Stimulated activated CD8-positive, alpha-beta memory T cell treated with anti-CD3 and anti-CD28 coated beads, Interleukin-7, amount 100 ng/mL, for 4 hours (primary cell): ENCODE results near the gene SEMA4C.

Experiments
- DNase-seq, 2 donors: peaks; one replicate each; pipeline ENCODE4 v3.0.0-alpha.2; 2020; ENCODE audit warnings: low read depth in 2 of 2

SEMA4C gene

GRCh38 chr2:96882906-96883305 lies 13.0 kb upstream of the SEMA4C start:
- DNase-seq = no peak

GRCh38 chr2:96882230-96882629 lies 12.3 kb upstream of the SEMA4C start:
- no peak for DNase-seq

- no peak for DNase-seq
Observed at GRCh38 chr2:96881349-96882195, 11.7 kb upstream of the SEMA4C start.

- DNase-seq = no peak
Observed at GRCh38 chr2:96880891-96881273, 11.0 kb upstream of the SEMA4C start.

GRCh38 chr2:96879545-96880040 lies 9.7 kb upstream of the SEMA4C start:
- no peak for DNase-seq

- no peak for DNase-seq
Observed at GRCh38 chr2:96878796-96879544, 9.1 kb upstream of the SEMA4C start.

- no peak for DNase-seq
Observed at GRCh38 chr2:96878171-96878570, 8.3 kb upstream of the SEMA4C start.

GRCh38 chr2:96877631-96878092 lies 7.8 kb upstream of the SEMA4C start:
- DNase-seq = no peak

GRCh38 chr2:96877042-96877451 lies 7.2 kb upstream of the SEMA4C start:
- DNase-seq = no peak

GRCh38 chr2:96876269-96877041 lies 6.6 kb upstream of the SEMA4C start:
- DNase-seq = no peak

- no peak for DNase-seq
Observed at GRCh38 chr2:96875498-96876268, 5.8 kb upstream of the SEMA4C start.

GRCh38 chr2:96874198-96874831 lies 4.4 kb upstream of the SEMA4C start:
- no peak for DNase-seq

GRCh38 chr2:96873651-96874096 lies 3.8 kb upstream of the SEMA4C start:
- no peak for DNase-seq

- no peak for DNase-seq
Observed at GRCh38 chr2:96872591-96873349, 2.9 kb upstream of the SEMA4C start.

- DNase-seq = peak in 1 of 2 donors; percentile 65
Observed at GRCh38 chr2:96870626-96871255, 861 bp upstream of the SEMA4C start.

- no peak for DNase-seq
Observed at GRCh38 chr2:96869281-96869821, 529 bp downstream of the SEMA4C start.

- peak in 1 of 2 donors; percentile 52 for DNase-seq
Observed at GRCh38 chr2:96868555-96869280, 1.2 kb downstream of the SEMA4C start.
